Stimulated activated CD4-positive, alpha-beta T cell treated with anti-CD3 and anti-CD28 coated beads, TNF-alpha, amount 100 ng/mL, for 1 hour (primary cell): Measurements from ENCODE around the gene HSD17B14.

ENCODE experiments used
- DNase-seq, 3 donors: peaks; one replicate each; pipeline ENCODE4 v3.0.0-alpha.2; 2020; ENCODE audit warnings: low read depth in 3 of 3, low spot score in 1 of 3

HSD17B14 gene

GRCh38 chr19:48830965-48831364 is 5.3 kb downstream of the HSD17B14 start:
- DNase-seq: no peak

GRCh38 chr19:48830088-48830487 is 6.2 kb downstream of the HSD17B14 start:
- DNase-seq: no peak

DNA sequence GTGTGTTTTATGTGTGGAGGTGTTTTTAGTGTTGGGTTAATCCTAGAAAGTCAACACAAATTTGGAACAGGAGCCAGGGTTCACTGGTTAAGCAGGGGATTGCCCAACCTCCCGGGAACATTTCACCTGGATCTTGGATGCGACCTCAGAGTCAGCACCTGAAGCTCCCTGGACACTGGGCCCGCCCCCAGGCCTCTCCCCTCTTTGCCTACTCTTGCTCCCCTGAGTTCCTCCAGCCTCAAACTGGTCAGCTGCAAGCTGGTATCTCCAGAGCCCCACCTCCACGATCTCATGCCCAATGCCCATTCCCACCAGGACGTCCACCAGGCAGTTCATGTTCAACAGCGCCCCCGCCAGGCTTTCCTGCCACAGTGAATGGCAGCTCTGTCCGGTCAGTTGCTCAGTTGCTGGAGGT is 9.7 kb downstream of the HSD17B14 start:
- DNase-seq: no peak

DNA sequence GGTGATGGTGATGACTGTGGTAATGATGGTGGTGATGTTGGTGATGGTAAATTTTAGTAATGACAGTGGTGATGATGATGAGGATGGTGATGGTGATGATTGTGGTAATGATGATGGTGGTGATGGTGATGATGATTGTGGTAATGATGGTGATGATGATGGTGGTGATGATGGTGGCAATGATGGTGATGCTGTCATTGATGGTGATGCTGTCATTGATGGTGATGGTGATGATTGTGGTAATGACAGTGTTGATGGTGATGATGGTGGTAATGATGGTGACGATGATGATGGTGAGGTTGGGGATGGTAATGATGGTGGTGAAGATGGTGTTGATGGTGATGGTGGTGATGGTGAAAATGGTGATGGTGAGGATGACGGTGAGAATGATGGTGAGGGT is 13.8 kb downstream of the HSD17B14 start:
- DNase-seq: no peak

DNA sequence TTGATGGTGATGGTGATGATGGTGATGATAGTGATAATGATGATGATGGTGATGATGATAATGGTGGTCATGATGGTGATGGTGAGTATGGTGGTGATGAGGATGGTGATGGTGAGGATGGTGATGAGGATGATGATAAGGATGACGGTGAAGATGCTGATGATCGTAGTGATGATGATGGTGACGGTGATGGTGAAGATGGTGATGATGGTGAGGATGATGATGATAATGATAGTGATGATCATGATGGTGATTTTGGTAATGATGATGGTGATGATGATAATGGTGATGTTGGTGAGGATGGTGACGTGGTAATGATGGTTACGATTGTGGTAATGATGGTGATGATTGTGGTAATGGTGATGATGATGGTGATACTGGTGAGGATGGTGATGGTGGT is 14.7 kb downstream of the HSD17B14 start:
- DNase-seq: no peak

- DNase-seq: no peak
Observed at GRCh38 chr19:48819366-48819816, 16.9 kb downstream of the HSD17B14 start.

DNA sequence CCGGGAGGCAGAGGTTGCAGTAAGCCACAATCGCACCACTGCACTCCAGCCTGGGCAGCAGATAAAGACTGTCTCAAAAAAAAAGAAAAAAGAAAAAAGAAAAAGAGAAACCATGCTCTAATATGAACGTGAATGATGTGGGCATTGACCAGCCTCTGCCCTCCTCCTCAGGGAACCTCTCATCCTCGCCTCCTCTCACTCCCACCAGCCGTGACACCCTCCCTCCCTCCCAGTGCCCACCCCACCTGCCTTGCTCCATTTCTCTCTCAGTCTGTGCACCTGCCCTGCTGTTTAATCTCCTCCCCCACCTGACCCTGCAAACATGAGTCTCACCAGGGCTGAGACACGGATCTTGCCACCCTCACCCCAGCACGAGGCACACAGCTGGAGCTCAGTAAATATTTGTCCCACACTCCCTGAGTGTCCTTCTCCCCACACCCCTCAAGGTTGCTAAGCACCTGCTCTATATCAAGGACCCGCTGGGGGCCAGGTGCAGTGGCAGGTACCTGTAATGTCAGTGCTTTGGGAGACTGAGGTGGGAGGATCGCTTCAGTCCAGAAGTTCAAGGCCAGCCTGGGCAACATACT is 18.0 kb downstream of the HSD17B14 start:
- DNase-seq: no peak

- no peak for DNase-seq
Observed at GRCh38 chr19:48817585-48818124, 18.6 kb downstream of the HSD17B14 start.

DNA sequence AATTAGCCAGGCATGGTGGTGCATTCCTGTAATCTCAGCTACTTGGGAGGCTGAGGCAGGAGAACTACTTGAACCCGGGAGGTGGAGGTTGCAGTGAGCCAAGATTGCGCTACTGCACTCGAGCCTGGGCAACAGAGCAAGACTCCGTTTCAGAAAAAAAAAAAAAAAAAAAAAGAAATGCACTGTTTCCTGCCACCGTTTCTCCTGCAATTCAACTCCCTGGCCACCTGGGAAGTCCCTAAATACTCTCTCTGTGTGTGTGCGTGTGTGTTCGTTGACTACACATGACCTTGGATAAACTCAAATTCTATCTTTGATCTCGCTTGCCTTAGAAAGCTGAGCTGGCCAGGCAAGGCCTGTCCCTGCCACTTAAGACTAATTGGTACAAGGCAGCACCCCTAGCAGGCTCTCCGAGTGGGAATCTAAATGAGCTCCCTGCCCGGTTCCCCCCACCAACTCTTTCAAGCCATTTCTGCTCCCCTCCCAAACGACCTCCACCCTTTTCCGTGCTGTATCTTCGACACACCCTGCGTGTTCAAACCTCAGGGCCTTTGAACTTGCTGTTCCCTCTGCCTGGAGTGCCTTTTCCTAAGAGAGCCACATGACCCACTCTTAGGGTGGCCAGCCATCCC is 20.3 kb downstream of the HSD17B14 start:
- DNase-seq: no peak

- no peak for DNase-seq
Observed at GRCh38 chr19:48814895-48815294, 21.4 kb downstream of the HSD17B14 start.

DNA sequence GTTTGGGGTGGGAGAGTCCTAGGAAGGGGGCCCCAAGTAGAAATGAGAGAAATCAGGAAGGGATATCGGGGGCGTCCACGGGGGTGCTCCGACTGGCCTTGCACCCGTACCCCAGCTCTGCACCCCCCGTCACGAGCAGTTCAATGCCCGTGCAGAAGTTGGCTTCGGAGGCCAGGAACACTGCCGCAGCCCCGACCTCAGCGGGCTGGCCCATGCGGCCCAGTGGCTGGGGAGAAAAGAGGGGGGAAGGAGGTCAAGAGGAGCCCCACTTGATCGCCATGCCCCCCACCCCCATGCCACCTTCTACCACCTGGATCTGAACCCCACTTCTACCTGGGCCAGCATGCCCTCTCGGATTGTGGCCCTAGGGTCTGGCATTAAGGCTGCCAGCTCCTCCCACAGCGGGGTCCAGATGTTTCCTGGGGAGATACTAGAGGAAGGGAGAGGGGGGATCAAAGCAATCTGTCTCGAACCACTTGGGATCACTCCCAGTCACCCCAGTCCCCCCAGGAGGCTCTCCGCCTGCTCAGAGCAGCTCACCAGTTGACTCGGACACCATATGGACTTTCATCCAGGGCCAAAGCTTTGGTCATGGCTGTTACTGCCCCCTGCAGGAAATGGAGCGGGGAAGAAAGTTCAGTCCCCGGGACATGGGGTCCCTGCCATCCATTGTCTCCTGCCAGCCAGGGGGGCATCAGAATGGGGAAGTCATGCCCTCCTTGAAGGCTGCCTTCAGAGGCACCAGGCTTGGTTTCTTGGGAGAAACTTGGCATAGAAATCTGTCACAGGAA is 23.0 kb downstream of the HSD17B14 start:
- no peak for DNase-seq

DNA sequence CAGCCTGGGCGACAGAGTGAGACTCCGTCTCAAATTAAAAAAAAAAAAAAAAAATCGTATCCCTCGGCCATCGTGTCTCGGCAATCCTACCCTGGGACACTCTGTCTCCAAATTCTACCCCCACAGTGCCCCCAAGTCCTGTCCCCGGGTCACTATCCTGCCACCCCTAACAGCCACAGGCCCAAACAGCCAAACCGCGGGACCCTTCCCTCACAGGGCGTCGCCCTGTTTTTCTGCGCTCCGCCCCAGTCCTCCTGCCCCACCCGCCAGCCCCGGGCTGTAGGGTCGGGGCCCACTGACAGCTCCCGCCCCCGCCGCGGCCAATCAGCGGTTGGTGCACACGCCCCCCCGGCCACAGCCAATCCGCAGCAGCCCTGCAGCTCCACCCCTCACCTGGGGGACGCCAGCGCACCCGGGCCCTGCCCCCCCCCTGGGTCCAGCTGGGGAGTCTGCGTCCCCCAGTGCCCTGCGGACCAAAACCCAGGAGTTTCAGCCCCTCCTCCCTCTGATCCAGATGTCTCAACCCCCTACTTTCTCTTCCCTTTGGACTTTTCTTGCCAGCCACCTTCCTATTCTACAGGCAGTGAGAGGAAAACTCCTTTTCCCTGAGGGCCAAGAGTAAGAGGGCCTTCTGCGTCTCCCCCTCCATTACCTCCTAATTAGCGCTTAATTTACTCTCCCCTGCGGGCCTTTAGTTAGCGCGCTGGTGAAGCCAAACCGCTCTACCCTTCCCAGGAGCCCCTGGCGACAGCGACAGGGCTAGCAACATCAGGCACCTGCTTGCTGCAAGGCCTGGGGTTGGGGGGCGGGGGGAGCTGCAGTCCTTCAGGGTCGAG is 24.0 kb downstream of the HSD17B14 start:
- peak in 1 of 3 donors; percentile 44 for DNase-seq

- no peak for DNase-seq
Observed at GRCh38 chr19:48810151-48810550, 26.1 kb downstream of the HSD17B14 start.

DNA sequence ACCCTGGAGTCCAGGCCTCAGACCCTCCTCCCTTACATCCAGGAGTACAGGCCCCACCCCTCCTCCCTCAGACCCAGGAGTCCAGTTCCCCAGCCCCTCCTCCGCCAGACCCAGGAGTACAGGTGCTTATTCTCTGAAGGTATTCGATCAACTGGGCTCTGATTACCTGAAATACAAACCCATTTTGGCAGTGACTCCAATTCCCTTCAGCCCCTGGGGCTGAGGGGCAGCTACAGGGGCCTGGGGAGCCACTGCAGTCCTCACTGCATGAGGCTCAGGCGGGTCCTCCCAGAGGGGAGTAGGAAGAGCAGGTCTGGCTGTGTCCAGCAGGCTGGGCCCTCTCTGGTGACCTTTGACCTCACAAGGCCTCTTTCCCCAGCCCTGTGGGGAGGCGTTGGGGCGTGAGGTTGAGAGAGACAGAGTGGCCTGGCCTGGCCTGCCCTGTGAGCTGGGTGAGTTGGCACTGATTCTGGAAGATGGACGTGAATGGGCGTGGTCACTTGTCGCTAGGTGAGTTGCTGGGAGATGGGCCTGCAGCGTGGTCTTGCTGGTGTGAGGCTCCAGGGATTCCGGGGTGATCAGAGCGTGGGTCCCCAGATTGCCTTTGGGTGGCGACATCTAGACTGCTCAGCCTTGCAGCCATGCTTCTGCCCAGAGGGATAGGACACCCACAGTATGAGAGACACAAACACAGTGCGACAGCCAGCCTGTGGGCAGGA is 28.5 kb downstream of the HSD17B14 start:
- no peak for DNase-seq

DNA sequence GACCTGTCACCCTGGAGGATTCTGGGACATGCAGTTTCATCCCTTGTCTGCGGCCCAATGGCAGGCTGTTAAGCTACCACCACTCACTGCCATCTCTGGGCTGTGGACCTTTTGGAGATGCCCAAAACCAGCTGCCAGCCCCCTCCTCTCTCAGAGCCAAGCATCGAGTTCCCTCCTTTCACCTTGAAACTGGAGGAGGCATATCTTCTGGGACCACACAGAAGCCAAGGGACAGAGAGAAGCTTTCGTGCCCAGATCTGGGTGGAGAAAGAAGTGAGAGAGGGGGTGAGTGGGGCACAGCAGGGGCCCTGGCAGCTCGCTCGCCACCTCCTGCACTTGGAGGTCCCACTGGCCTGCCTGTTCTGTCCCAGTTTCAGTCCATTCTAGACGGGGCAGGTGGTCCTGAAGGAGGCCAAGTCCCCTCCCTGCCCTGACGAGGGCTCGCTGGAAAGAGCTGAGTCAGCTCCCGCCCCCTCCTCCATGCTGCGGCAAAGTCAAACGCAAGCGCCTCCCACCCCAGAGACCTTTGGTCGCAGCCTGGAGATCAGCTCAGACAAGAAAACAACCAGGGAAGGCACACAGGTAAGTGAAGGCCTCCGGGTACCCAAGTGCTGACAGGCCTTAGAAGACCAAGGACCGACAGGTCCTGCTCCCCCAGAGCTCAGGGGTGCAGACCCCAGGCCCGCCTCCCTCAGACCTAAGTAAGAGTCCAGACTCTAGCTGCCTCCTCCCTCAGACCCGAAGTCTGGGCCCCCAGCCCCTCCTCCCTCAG is 29.3 kb downstream of the HSD17B14 start:
- peak in 1 of 3 donors; percentile 12 for DNase-seq

DNA sequence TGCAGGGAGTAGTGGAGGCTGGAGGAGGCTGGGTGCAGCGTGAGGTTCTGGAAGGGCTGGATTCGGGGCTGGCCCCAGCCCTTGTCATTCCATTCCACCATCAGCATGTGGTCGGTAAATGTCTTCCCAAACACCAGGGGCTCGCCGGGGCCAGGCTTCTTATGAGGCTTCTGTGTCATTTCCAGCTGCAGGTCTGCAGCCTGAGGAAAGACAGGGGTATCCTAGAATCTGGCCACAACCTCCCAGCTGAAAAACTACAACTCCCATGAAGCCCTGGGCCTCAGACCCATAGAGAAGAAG is 29.8 kb downstream of the HSD17B14 start:
- no peak for DNase-seq

GRCh38 chr19:48805452-48805851 is 30.8 kb downstream of the HSD17B14 start:
- DNase-seq: no peak

GRCh38 chr19:48804496-48804895 is 31.8 kb downstream of the HSD17B14 start:
- no peak for DNase-seq

DNA sequence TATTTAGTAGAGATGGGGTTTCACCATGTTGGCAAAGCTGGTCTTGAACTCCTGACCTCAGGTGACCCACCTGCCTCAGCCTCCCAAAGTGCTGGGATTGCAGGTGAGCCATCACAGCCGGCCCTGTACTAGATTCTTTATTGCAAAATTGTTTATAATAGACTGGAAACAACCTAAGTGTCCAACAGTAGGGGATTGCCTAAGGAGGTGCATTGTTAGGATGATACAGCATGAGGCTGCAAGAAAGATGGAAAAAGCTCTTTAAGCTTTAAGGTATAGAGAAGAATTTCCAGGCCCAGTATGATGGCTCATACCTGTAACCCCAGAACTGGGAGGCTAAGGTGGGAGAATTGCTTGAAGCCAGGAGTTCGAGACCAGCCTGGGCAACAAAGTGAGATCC is 33.7 kb downstream of the HSD17B14 start:
- no peak for DNase-seq
